ENCODE measurements around the gene PRPF19. TPM values are rescaled to one million over a fixed set of nuclear protein-coding genes. Genes with fewer than 3 reads are reported as not detected.

Gene PRPF19
- total and polyA plus RNA-seq, 9 of the 15 experiments (the other 6 are each of a cell fraction or from before 2014, with no cell fraction given): 9.4 to 212 (median 73.2) TPM

DNA sequence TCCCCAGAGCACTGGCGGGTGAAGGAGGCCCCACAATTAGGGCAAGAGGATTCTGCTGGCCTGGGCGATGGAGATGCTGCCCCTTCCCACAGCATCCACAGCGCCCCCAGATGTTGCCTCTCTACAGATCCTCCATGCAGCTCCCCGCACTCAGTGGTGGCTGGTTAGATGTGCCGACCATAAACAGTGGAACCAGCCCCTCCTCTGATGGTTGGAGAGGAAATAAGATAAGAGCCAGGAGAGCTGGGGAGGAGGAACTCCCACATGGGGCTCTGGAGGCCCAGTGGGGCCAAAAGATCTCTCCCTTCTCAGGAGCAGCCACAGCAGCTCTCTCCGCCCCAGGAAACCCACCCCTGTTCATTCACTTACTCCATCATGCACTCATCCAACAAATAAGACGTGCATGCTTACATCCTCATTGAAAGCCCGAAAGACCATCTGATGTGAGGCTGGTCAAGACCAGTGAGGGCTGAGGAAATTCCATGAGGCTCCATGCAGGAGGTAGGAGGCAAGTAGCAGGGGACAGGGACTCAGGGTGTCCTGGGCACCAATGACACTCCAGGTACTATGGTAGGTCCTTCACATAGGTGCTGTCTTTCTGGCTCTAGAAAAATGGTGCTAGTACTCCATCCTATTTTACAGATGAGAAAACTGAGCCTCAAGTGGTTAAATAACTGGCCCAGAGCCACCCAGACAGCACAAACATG, 52.1 kb downstream of the PRPF19 start (continued):
- TF ChIP-seq ETV5 (CRISPR knock-in tag; IDR thresholded peaks at IDR 0.05; ENCODE audit: low read depth) (peak; percentile 46; the same call in 1 of the 2 replicates), LARP7 (IDR thresholded peaks at IDR 0.05) (no peak), MTA1 (IDR thresholded peaks at IDR 0.05; ENCODE audit: borderline replicate concordance) (0 out of 2 replicates have a peak, but pooled peaks have one; percentile 33), TGIF2 (CRISPR knock-in tag; IDR thresholded peaks at IDR 0.05) (no peak), FOXK2 (conservative IDR thresholded peaks at IDR 0.05 in 1 of 2, IDR thresholded peaks at IDR 0.05 in 1 of 2; ENCODE audit: low read depth in 2 of 2) (peak; percentile 56 to 74; a peak in 2 of 4 replicates), CREB5 (CRISPR knock-in tag; IDR thresholded peaks at IDR 0.05) (no peak), E2F5 (CRISPR knock-in tag; IDR thresholded peaks at IDR 0.05) (no peak), HDAC1 (IDR thresholded peaks at IDR 0.05) (peak in 1 of 2 experiments; percentile 46; a peak in 2 of 4 replicates), SREBF2 (CRISPR knock-in tag; IDR thresholded peaks at IDR 0.05) (no peak), BCOR (IDR thresholded peaks at IDR 0.05) (peak; percentile 65), KLF10 (CRISPR knock-in tag; IDR thresholded peaks at IDR 0.05) (no peak), ELF1 (tag; IDR thresholded peaks at IDR 0.05) (no peak), ZNF77 (CRISPR knock-in tag; IDR thresholded peaks at IDR 0.05) (no peak), NFIC (IDR thresholded peaks at IDR 0.05) (peak; percentile 19; the same call in 1 of the 2 replicates), BRD4 (IDR thresholded peaks at IDR 0.05) (no peak), RAD21 (CRISPR knock-in tag; conservative IDR thresholded peaks at IDR 0.05 in 1 of 2, IDR thresholded peaks at IDR 0.05 in 1 of 2) (peak in 1 of 2 experiments; percentile 36; a peak in 2 of 4 replicates)
- TF ChIP-seq, protein P1, sequence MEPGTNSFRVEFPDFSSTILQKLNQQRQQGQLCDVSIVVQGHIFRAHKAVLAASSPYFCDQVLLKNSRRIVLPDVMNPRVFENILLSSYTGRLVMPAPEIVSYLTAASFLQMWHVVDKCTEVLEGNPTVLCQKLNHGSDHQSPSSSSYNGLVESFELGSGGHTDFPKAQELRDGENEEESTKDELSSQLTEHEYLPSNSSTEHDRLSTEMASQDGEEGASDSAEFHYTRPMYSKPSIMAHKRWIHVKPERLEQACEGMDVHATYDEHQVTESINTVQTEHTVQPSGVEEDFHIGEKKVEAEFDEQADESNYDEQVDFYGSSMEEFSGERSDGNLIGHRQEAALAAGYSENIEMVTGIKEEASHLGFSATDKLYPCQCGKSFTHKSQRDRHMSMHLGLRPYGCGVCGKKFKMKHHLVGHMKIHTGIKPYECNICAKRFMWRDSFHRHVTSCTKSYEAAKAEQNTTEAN (CRISPR knock-in tag; IDR thresholded peaks at IDR 0.05): no peak
- TF ChIP-seq, protein P2, sequence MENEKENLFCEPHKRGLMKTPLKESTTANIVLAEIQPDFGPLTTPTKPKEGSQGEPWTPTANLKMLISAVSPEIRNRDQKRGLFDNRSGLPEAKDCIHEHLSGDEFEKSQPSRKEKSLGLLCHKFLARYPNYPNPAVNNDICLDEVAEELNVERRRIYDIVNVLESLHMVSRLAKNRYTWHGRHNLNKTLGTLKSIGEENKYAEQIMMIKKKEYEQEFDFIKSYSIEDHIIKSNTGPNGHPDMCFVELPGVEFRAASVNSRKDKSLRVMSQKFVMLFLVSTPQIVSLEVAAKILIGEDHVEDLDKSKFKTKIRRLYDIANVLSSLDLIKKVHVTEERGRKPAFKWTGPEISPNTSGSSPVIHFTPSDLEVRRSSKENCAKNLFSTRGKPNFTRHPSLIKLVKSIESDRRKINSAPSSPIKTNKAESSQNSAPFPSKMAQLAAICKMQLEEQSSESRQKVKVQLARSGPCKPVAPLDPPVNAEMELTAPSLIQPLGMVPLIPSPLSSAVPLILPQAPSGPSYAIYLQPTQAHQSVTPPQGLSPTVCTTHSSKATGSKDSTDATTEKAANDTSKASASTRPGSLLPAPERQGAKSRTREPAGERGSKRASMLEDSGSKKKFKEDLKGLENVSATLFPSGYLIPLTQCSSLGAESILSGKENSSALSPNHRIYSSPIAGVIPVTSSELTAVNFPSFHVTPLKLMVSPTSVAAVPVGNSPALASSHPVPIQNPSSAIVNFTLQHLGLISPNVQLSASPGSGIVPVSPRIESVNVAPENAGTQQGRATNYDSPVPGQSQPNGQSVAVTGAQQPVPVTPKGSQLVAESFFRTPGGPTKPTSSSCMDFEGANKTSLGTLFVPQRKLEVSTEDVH (IDR thresholded peaks at IDR 0.05; ENCODE audit: low read depth, partially characterized antibody): no peak
- TF ChIP-seq, protein P3, sequence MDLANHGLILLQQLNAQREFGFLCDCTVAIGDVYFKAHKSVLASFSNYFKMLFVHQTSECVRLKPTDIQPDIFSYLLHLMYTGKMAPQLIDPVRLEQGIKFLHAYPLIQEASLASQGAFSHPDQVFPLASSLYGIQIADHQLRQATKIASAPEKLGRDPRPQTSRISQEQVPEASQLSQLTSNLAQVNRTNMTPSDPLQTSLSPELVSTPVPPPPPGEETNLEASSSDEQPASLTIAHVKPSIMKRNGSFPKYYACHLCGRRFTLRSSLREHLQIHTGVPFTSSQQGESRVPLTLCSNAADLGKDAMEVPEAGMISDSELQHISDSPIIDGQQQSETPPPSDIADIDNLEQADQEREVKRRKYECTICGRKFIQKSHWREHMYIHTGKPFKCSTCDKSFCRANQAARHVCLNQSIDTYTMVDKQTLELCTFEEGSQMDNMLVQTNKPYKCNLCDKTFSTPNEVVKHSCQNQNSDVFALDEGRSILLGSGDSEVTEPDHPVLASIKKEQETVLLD (IDR thresholded peaks at IDR 0.05): 0 out of 2 replicates have a peak, but pooled peaks have one; percentile 17
